Measurements from ENCODE around the gene ALX3. TPM values are rescaled to one million over a fixed set of nuclear protein-coding genes. Genes with fewer than 3 reads are reported as not detected.

ALX3 gene
- total and polyA plus RNA-seq, 2 of the 8 experiments (the other 6 are each of a cell fraction or from before 2014, with no cell fraction given): 0.20 TPM; not detected in 1

- Histone ChIP-seq H3K4me3 (ENCODE audit: extremely low read depth in 1 of 4, insufficient read depth in 2 of 4, low read depth in 3 of 4, low read length in 4 of 4) (peak overlapping the region in 2 of 4 experiments; percentile 13 to 55; a peak in 5 of 8 replicates), H3K18ac (ENCODE audit: extremely low read depth, low read length) (no peak overlapping the region; the same call in 1 of the 2 replicates), H3K4me2 (ENCODE audit: insufficient read depth in 1 of 2, low read depth in 2 of 2, low read length in 2 of 2) (peak overlapping the region; percentile 81 to 87)
- TF ChIP-seq KDM4A (IDR thresholded peaks at IDR 0.05; ENCODE audit: low read depth, low read length, severe bottlenecking) (no peak), ZNF274 (IDR thresholded peaks at IDR 0.05; ENCODE audit: borderline replicate concordance, extremely low read depth, low read length) (no peak), POLR2AphosphoS5 (IDR thresholded peaks at IDR 0.05; ENCODE audit: low read depth, low read length) (no peak), CEBPB (IDR thresholded peaks at IDR 0.05; ENCODE audit: low read depth, low read length) (0 out of 2 replicates have a peak, but pooled peaks have one; percentile 11), TBP (IDR thresholded peaks at IDR 0.05; ENCODE audit: low read depth, low read length) (no peak), CTBP2 (IDR thresholded peaks at IDR 0.05; ENCODE audit: borderline replicate concordance, insufficient read depth, insufficient read length, low read length) (no peak), TAF1 (IDR thresholded peaks at IDR 0.05; ENCODE audit: low read depth, low read length) (no peak), SUZ12 (IDR thresholded peaks at IDR 0.05; ENCODE audit: low read length) (peak; percentile 69; the same call in 1 of the 2 replicates), HDAC6 (IDR thresholded peaks at IDR 0.05; ENCODE audit: low read depth, low read length) (no peak), GABPA (IDR thresholded peaks at IDR 0.05; ENCODE audit: borderline replicate concordance, insufficient read depth, low read length) (no peak), EGR1 (IDR thresholded peaks at IDR 0.05; ENCODE audit: borderline replicate concordance, low read depth, low read length) (no peak)
Measured at GRCh38 chr1:110083061-110083865, 12.8 kb upstream of the ALX3 start.

More at GRCh38 chr1:110083061-110083865, 12.8 kb upstream of the ALX3 start:
- Histone ChIP-seq H4K5ac (ENCODE audit: insufficient read length, low read depth, low read length) (no peak overlapping the region), H4K8ac (ENCODE audit: extremely low read depth, insufficient read depth, low read length) (no peak overlapping the region), H2AFZ (ENCODE audit: low read length) (no peak overlapping the region), H4K91ac (replicated peaks; ENCODE audit: insufficient read length, low read length) (no peak overlapping the region), H3K4ac (replicated peaks; ENCODE audit: insufficient read length, low read depth, low read length) (no peak overlapping the region), H4K20me1 (replicated peaks in 1 of 2; ENCODE audit: control insufficient read depth in 1 of 2, insufficient read depth in 2 of 2, low read length in 2 of 2) (peaks cover 2 to 7% of the 10 kb centered on the region in 2 experiments), H3K9me3 (ENCODE audit: insufficient read depth in 2 of 2, low read depth in 1 of 2, low read length in 1 of 2) (no peaks in the 10 kb centered on the region), H2BK120ac (replicated peaks; ENCODE audit: low read depth, low read length) (no peak overlapping the region), H2BK15ac (ENCODE audit: low read length) (peak overlapping the region; percentile 46; the same call in 1 of the 2 replicates), H3K23me2 (ENCODE audit: low read depth, low read length) (peaks cover 8% of the 10 kb centered on the region; the same call in 1 of the 2 replicates), H3K79me2 (ENCODE audit: control insufficient read depth in 1 of 2, insufficient read depth in 2 of 2, low read length in 2 of 2) (no peaks in the 10 kb centered on the region), H3K79me1 (ENCODE audit: low read depth, low read length) (no peaks in the 10 kb centered on the region), H3K9ac (replicated peaks in 1 of 4; ENCODE audit: extremely low read depth in 1 of 4, low read depth in 3 of 4, low read length in 3 of 4) (no peak overlapping the region), H3K27me3 (replicated peaks in 1 of 4; ENCODE audit: control insufficient read depth in 3 of 4, extremely low read depth in 1 of 4, insufficient read depth in 3 of 4, low read length in 3 of 4) (peaks cover 54 to 78% (median 65%) of the 10 kb centered on the region in 4 experiments), H3K14ac (ENCODE audit: insufficient read length) (no peak overlapping the region), H2BK5ac (ENCODE audit: low read depth, low read length) (peak overlapping the region; percentile 24; the same call in 1 of the 2 replicates), H2AK5ac (ENCODE audit: low read depth, low read length) (no peak overlapping the region), H2BK12ac (ENCODE audit: low read depth, low read length) (0 out of 2 replicates have a peak overlapping the region, but pooled peaks have one; percentile 39), H3K4me1 (replicated peaks in 1 of 4; ENCODE audit: control insufficient read depth in 3 of 4, insufficient read depth in 4 of 4, low read length in 3 of 4) (peaks cover 0 to 12% (median 8%) of the 10 kb centered on the region in 4 experiments; a peak in 6 of 7 replicates), H3K56ac (replicated peaks; ENCODE audit: insufficient read length, low read depth, low read length) (no peak overlapping the region), H3K36me3 (ENCODE audit: control insufficient read depth in 2 of 4, insufficient read depth in 4 of 4, low read length in 3 of 4) (peaks cover 0 to 7% (median 0%) of the 10 kb centered on the region in 4 experiments; a peak in 1 of 8 replicates), H2BK20ac (ENCODE audit: low read length) (0 out of 2 replicates have a peak overlapping the region, but pooled peaks have one; percentile 61), H3K23ac (ENCODE audit: insufficient read length) (no peak overlapping the region), H3K27ac (ENCODE audit: low read depth, low read length) (no peak overlapping the region)
- POLR2A ChIA-PET (ENCODE audit: partially characterized antibody): interaction anchor here (1.0 to 3.1 kb wide), 6 partner anchors 12 to 49 kb away, joined by 3 to 11 read pairs (median 6); partner anchors contain the start of genes ALX3 and STRIP1
- no peak for FAIRE-seq
- DNase-seq (ENCODE audit: low read depth in 1 of 2, low spot score in 2 of 2): no peak
- WGBS, 2 experiments (ENCODE audit: extremely low coverage in 1 of 2, insufficient coverage in 1 of 2, insufficient read length in 1 of 2, insufficient replicate concordance in 2 of 2, low coverage in 1 of 2, low lambda C conversion rate in 2 of 2, missing lambda C conversion rate in 1 of 2): 11% methylated on average over 15 of the region's 15 CpGs; no CpG with 5 or more reads in 1 of the 2 experiments
- CTCF ChIA-PET (ENCODE audit: partially characterized antibody): interaction anchor here (24.7 to 52.4 kb wide), 2 partner anchors 24 to 29 kb away, joined by 845 to 1450 read pairs; partner anchors contain the start of genes ALX3, STRIP1 and UBL4B

Measured in H1 (cell line).